IMR-90 (cell line): Measurements from ENCODE around the gene DRD4. TPM values are rescaled to one million over a fixed set of nuclear protein-coding genes. Genes with fewer than 3 reads are reported as not detected.
A peak's percentile ranks its signal among the peaks of the same experiment; 100 is the strongest.

Experiments used
- ATAC-seq: fragments of 200-7000 bp; cut with Tn5 transposase; 2 replicates; pipeline ENCODE4 v1.9.1; 2020; ENCODE audit warnings: low read depth, mild to moderate bottlenecking, moderate library complexity
- Bru-seq: library from RNA; stranded (reverse); fragments of 400-500 nt; gene quantifications from one replicate; lab custom pipeline; 2021; lab: Mats Ljungman, UMichigan
- BruChase-seq, 2 experiments: library from RNA; stranded (reverse); fragments of 400-500 nt; gene quantifications; one replicate each; lab custom pipeline; 2021; lab: Mats Ljungman, UMichigan
- BruUV-seq: library from RNA; stranded (reverse); fragments of 400-500 nt; replicated peaks from 2 replicates; lab custom pipeline; 2021; lab: Mats Ljungman, UMichigan
- CTCF ChIA-PET: fragments of 300-600 bp; formaldehyde crosslinking; extraction: SDS; loops from one replicate; lab custom pipeline; 2021; ENCODE audit warnings: antibody characterized with exemption; lab: Yijun Ruan, JAX
- POLR2A ChIA-PET: fragments of 300-600 bp; sonication (Branson Sonifier 250); formaldehyde crosslinking; loops from one replicate; lab custom pipeline; 2022; ENCODE audit warnings: antibody characterized with exemption; ENCODE audit not compliant: unreplicated experiment; lab: Charles Lee
- DNase-seq: peaks from one replicate; pipeline ENCODE4 v3.0.0; 2013
- H2AFZ ChIP-seq: replicated peaks from 2 replicates; pipeline ENCODE3; 2013; ENCODE audit warnings: low read length, mild to moderate bottlenecking; ENCODE audit not compliant: poor library complexity
- H2AK5ac ChIP-seq: 2 replicates; pipeline ENCODE4 v1.6.1; 2013; ENCODE audit warnings: low read depth, low read length, inconsistent platforms
- H2AK9ac ChIP-seq: replicated peaks from 2 replicates; pipeline ENCODE3; 2013; ENCODE audit warnings: mild to moderate bottlenecking, low read depth, low read length, moderate library complexity; ENCODE audit not compliant: poor library complexity
- H2BK120ac ChIP-seq: 2 replicates; pipeline ENCODE4 v1.6.1; 2013; ENCODE audit warnings: low read depth, low read length, inconsistent platforms
- H2BK15ac ChIP-seq: 3 replicates; pipeline ENCODE4 v1.6.1; 2013; ENCODE audit warnings: low read depth, low read length, inconsistent platforms
- H2BK20ac ChIP-seq: 2 replicates; pipeline ENCODE4 v1.6.1; 2013; ENCODE audit warnings: low read depth, mild to moderate bottlenecking, inconsistent platforms, low read length, moderate library complexity
- H2BK5ac ChIP-seq: 2 replicates; pipeline ENCODE4 v1.6.1; 2013; ENCODE audit warnings: mild to moderate bottlenecking, low read depth, low read length, inconsistent platforms; ENCODE audit not compliant: poor library complexity, severe bottlenecking
- H3K14ac ChIP-seq: replicated peaks from 2 replicates; pipeline ENCODE4 v1.6.1; 2013; ENCODE audit warnings: low read depth, low read length, inconsistent platforms
- H3K18ac ChIP-seq: 2 replicates; pipeline ENCODE4 v1.6.1; 2013; ENCODE audit warnings: low read depth, low read length, control low read depth
- H3K23ac ChIP-seq: 2 replicates; pipeline ENCODE4 v1.6.1; 2013; ENCODE audit warnings: low read depth, low read length, inconsistent platforms
- H3K27ac ChIP-seq: 2 replicates; pipeline ENCODE4 v1.5.1; 2013; ENCODE audit warnings: mild to moderate bottlenecking, control low read depth, low read length; ENCODE audit not compliant: insufficient read depth
- H3K27me3 ChIP-seq: 2 replicates; pipeline ENCODE4 v1.6.1; 2013; ENCODE audit warnings: low read length; ENCODE audit not compliant: control insufficient read depth, insufficient read depth
- H3K36me3 ChIP-seq: 2 replicates; pipeline ENCODE4 v1.6.1; 2013; ENCODE audit warnings: low read length, mixed read lengths; ENCODE audit not compliant: control insufficient read depth, insufficient read depth
- H3K4ac ChIP-seq: 2 replicates; pipeline ENCODE4 v1.6.1; 2013; ENCODE audit warnings: low read depth, low read length, inconsistent platforms
- H3K4me1 ChIP-seq: 2 replicates; pipeline ENCODE4 v1.6.1; 2013; ENCODE audit warnings: low read length, mixed read lengths; ENCODE audit not compliant: control insufficient read depth, insufficient read depth
- H3K4me2 ChIP-seq: 2 replicates; pipeline ENCODE4 v1.6.1; 2013; ENCODE audit warnings: low read depth, mild to moderate bottlenecking, control low read depth, low read length, moderate library complexity
- H3K4me3 ChIP-seq: 2 replicates; pipeline ENCODE4 v1.5.1; 2013; ENCODE audit warnings: low read depth, mild to moderate bottlenecking, control low read depth, low read length, moderate library complexity; ENCODE audit not compliant: insufficient read depth
- H3K56ac ChIP-seq: 2 replicates; pipeline ENCODE4 v1.6.1; 2013; ENCODE audit warnings: low read length, inconsistent platforms; ENCODE audit not compliant: insufficient read depth; ENCODE audit errors: extremely low read depth
- H3K79me1 ChIP-seq, 2 experiments: 2 replicates each; pipeline ENCODE4 v1.6.1; 2013; ENCODE audit warnings: low read length in 2 of 2, inconsistent platforms in 1 of 2, low read depth in 1 of 2
- H3K9ac ChIP-seq: 2 replicates; pipeline ENCODE4 v1.6.1; 2013; ENCODE audit warnings: low read depth, low read length, control low read depth
- H3K9me1 ChIP-seq: 2 replicates; pipeline ENCODE4 v1.6.1; 2013; ENCODE audit warnings: low read length, inconsistent platforms; ENCODE audit not compliant: insufficient read depth
- H3K9me3 ChIP-seq: 2 replicates; pipeline ENCODE4 v1.6.1; 2013; ENCODE audit warnings: low read length; ENCODE audit not compliant: control insufficient read depth, insufficient read depth
- H4K20me1 ChIP-seq: 2 replicates; pipeline ENCODE4 v1.6.1; 2013; ENCODE audit warnings: low read length, inconsistent platforms; ENCODE audit not compliant: insufficient read depth
- H4K5ac ChIP-seq: 2 replicates; pipeline ENCODE4 v1.6.1; 2013; ENCODE audit warnings: mild to moderate bottlenecking, low read depth, low read length, control low read depth
- H4K8ac ChIP-seq, 2 experiments: 2 replicates each; pipeline ENCODE4 v1.6.1; 2013; ENCODE audit warnings: low read depth in 2 of 2, low read length in 2 of 2, control low read depth in 1 of 2, inconsistent platforms in 1 of 2
- H4K91ac ChIP-seq: 2 replicates; pipeline ENCODE4 v1.6.1; 2013; ENCODE audit warnings: low read depth, low read length, inconsistent platforms; ENCODE audit not compliant: insufficient read depth
- BHLHE40 ChIP-seq: fragments of 150-350 bp; IDR thresholded peaks from 2 replicates; pipeline ENCODE4 v1.6.1; 2016; ENCODE audit warnings: mild to moderate bottlenecking, low read depth, low read length
- CEBPB ChIP-seq: IDR thresholded peaks from 2 replicates; pipeline ENCODE4 v1.6.1; 2012; ENCODE audit warnings: low read depth, low read length, improper control_type of control experiment
- CHD1 ChIP-seq: IDR thresholded peaks from 2 replicates; pipeline ENCODE4 v1.6.1; 2012; ENCODE audit warnings: low read depth, low read length, improper control_type of control experiment
- CTCF ChIP-seq: conservative IDR thresholded peaks from 2 replicates; pipeline ENCODE4 v1.5.1; 2012; ENCODE audit warnings: mild to moderate bottlenecking, low read depth, low read length, improper control_type of control experiment
- ELK1 ChIP-seq: fragments of 150-350 bp; IDR thresholded peaks from 2 replicates; pipeline ENCODE4 v1.6.1; 2016; ENCODE audit warnings: low read depth, mild to moderate bottlenecking, low read length, moderate library complexity, borderline replicate concordance
- MAFK ChIP-seq: IDR thresholded peaks from 2 replicates; pipeline ENCODE4 v1.6.1; 2012; ENCODE audit warnings: low read depth, low read length, improper control_type of control experiment
- MAZ ChIP-seq: IDR thresholded peaks from 2 replicates; pipeline ENCODE4 v1.6.1; 2012; ENCODE audit warnings: low read depth, mild to moderate bottlenecking, low read length, improper control_type of control experiment, moderate library complexity, borderline replicate concordance
- MXI1 ChIP-seq: IDR thresholded peaks from 2 replicates; pipeline ENCODE4 v1.6.1; 2012; ENCODE audit warnings: low read depth, mild to moderate bottlenecking, low read length, moderate library complexity, borderline replicate concordance
- POLR2A ChIP-seq: IDR thresholded peaks from 2 replicates; pipeline ENCODE4 v1.6.1; 2012; ENCODE audit warnings: mild to moderate bottlenecking, low read depth, low read length
- RAD21 ChIP-seq: IDR thresholded peaks from 2 replicates; pipeline ENCODE4 v1.6.1; 2012; ENCODE audit warnings: low read length, improper control_type of control experiment
- RCOR1 ChIP-seq: IDR thresholded peaks from 2 replicates; pipeline ENCODE4 v1.6.1; 2012; ENCODE audit warnings: mild to moderate bottlenecking, low read length, improper control_type of control experiment; ENCODE audit not compliant: insufficient replicate concordance
- RFX5 ChIP-seq: IDR thresholded peaks from 2 replicates; pipeline ENCODE4 v1.8.0; 2012; ENCODE audit warnings: low read depth, mild to moderate bottlenecking, low read length, moderate library complexity
- SMC3 ChIP-seq: fragments of 150-350 bp; IDR thresholded peaks from 2 replicates; pipeline ENCODE4 v1.6.1; 2016; ENCODE audit warnings: low read depth, mild to moderate bottlenecking, antibody characterized with exemption, low read length, moderate library complexity
- WGBS, 2 experiments: methylation state at CpG; one replicate each; pipeline versions ENCODE4 v1.1.5 to v1.1.7; 2013; ENCODE audit warnings: missing lambda C conversion rate in 2 of 2; ENCODE audit not compliant: insufficient read length in 1 of 2; ENCODE audit errors: extremely low coverage in 2 of 2; 5-methylcytosine and 5-hydroxymethylcytosine counted together
- dilution Hi-C: fragments of 300-500 bp; cut with HindIII; formaldehyde crosslinking; loops from one replicate; pipeline ENCODE4 v1.14.3; 2018; ENCODE audit warnings: low sequenced_read_pairs; ENCODE audit not compliant: unreplicated experiment
- in situ Hi-C: fragments of 300-500 bp; cut with MboI; formaldehyde crosslinking; loops from 3 replicates; pipeline ENCODE4 v1.14.3; 2019; ENCODE audit warnings: low sequenced_read_pairs, inconsistent platforms, mixed read lengths
- intact Hi-C: fragments of 100-400 bp; cut with micrococcal nuclease; formaldehyde crosslinking; loops from 2 replicates; pipeline ENCODE4 v1.10.0; 2022
- long read RNA-seq: library from polyadenylated mRNA; unstranded; transcript quantifications from one replicate; pipeline ENCODE4 v2.0.0, GENCODE V29; 2021; ENCODE audit not compliant: unreplicated experiment
- polyA plus RNA-seq, 3 experiments: library from polyadenylated mRNA; depleted of rRNA; stranded (reverse); fragments of >200 nt; gene quantifications; 2 replicates each; pipeline ENCODE4 v1.2.3, GENCODE V29; 2012; ENCODE audit warnings: low replicate concordance in 1 of 3
- total RNA-seq: library from RNA; depleted of rRNA; stranded (reverse); fragments of >200 nt; gene quantifications from 2 replicates; pipeline ENCODE4 v1.2.3, GENCODE V29; 2012; rRNA removed

DRD4 gene
- total RNA-seq (not detected in 2 replicates), polyA plus RNA-seq (2012; rRNA removed) (not detected in 2 replicates), Bru-seq, nascent RNA (percentile 56 among the genes with signal in this experiment), BruChase-seq, experiment 1, labeled RNA remaining after a 6-hour chase (percentile 77 among the genes with signal in this experiment), BruChase-seq, experiment 2, labeled RNA remaining after a 2-hour chase (percentile 68 among the genes with signal in this experiment)
- 0.05 TPM in 1 of 2 replicates, not detected in the other for polyA plus RNA-seq (2012; cell fraction: cytosol; rRNA removed)
- polyA plus RNA-seq (2012; cell fraction: nucleus; rRNA removed; ENCODE audit: low replicate concordance), result 0.34 and 1.1 TPM in 2 replicates
- long read RNA-seq, partial matches to known transcripts, result 1 of 1 reads
- long read RNA-seq, other reads (novel, unspliced or antisense), result 0 of 1 reads

GRCh38 chr11:636511-637332 is at the start of gene DRD4:
DRD4 (plus strand) TSS chr11:637269; CDS start chr11:637305, 36 bp downstream.
- Histone ChIP-seq H3K27me3 (peaks cover 16% of the 10 kb centered on the region; the same call in 1 of the 2 replicates), H2BK5ac (no peak within 1 kb of the TSS), H3K14ac (no peak within 1 kb of the TSS), H3K56ac (no peak within 1 kb of the TSS), H3K23ac (no peak within 1 kb of the TSS), H3K4me2 (peak within 1 kb of the TSS; percentile 72), H3K9me3 (no peaks in the 10 kb centered on the region), H3K27ac (no peak within 1 kb of the TSS), H3K9ac (no peak within 1 kb of the TSS), H2AK5ac (no peak within 1 kb of the TSS), H2AFZ (peak within 1 kb of the TSS; percentile 79), H3K4me1 (peaks cover 10% of the 10 kb centered on the region; the same call in 1 of the 2 replicates), H2BK120ac (no peak within 1 kb of the TSS), H3K79me1 (no peaks in the 10 kb centered on the region), H3K18ac (no peak within 1 kb of the TSS), H4K8ac (no peak within 1 kb of the TSS; a peak in 1 of 4 replicates), H2AK9ac (peak within 1 kb of the TSS; percentile 42), H2BK20ac (no peak within 1 kb of the TSS), H3K36me3 (peaks cover 4% of the 10 kb centered on the region), H4K91ac (no peak within 1 kb of the TSS), H4K5ac (no peak within 1 kb of the TSS; the same call in 1 of the 2 replicates), H3K4ac (no peak within 1 kb of the TSS), H3K4me3 (peak within 1 kb of the TSS; percentile 23; the same call in 1 of the 2 replicates), H4K20me1 (peaks cover 41% of the 10 kb centered on the region), H3K9me1 (no peaks in the 10 kb centered on the region), H2BK15ac (no peak within 1 kb of the TSS)
- intact Hi-C loops, result no loop called here
- 14% methylated on average over 50 of the region's 100 CpGs; no CpG with 5 or more reads in 1 of the 2 experiments for WGBS, 2 experiments
- in situ Hi-C loops, result no loop called here
- CTCF ChIA-PET, result no interaction called here
- DNase-seq, result peak; percentile 37
- ATAC-seq, result peak; percentile 93
- dilution Hi-C loops, result no loop called here
- POLR2A ChIA-PET, result no interaction called here
- no TSS peak for BruUV-seq
- no peak for TF ChIP-seq POLR2A
- no peak for TF ChIP-seq RCOR1
- TF ChIP-seq RAD21, result no peak
- no peak for TF ChIP-seq RFX5
- TF ChIP-seq CEBPB, result no peak
- TF ChIP-seq SMC3, result no peak
- no peak for TF ChIP-seq CHD1
- TF ChIP-seq MAZ, result no peak
- TF ChIP-seq MXI1, result no peak
- TF ChIP-seq ELK1, result no peak
- TF ChIP-seq CTCF, result no peak
- no peak for TF ChIP-seq MAFK
- peak; percentile 38; the same call in 1 of the 2 replicates for TF ChIP-seq BHLHE40
